IPS-15b (cell line): ENCODE data around the gene DNAJC13.

Experiments used
- H3K27me3 ChIP-seq: one replicate; pipeline ENCODE4 v1.6.1; 2013; ENCODE audit warnings: low read length; ENCODE audit not compliant: control insufficient read depth, insufficient read depth
- H3K36me3 ChIP-seq: one replicate; pipeline ENCODE4 v1.6.1; 2013; ENCODE audit warnings: low read length; ENCODE audit not compliant: control insufficient read depth, insufficient read depth
- H3K4me1 ChIP-seq: one replicate; pipeline ENCODE4 v1.6.1; 2013; ENCODE audit warnings: mild to moderate bottlenecking, low read length; ENCODE audit not compliant: control insufficient read depth, insufficient read depth
- H3K4me3 ChIP-seq: one replicate; pipeline ENCODE4 v1.5.1; 2013; ENCODE audit warnings: low read depth, low read length
- H3K9ac ChIP-seq: one replicate; pipeline ENCODE4 v1.6.1; 2013; ENCODE audit warnings: low read depth, mild to moderate bottlenecking, low read length
- H3K9me3 ChIP-seq: one replicate; pipeline ENCODE4 v1.6.1; 2013; ENCODE audit warnings: mild to moderate bottlenecking, low read length; ENCODE audit not compliant: control insufficient read depth, insufficient read depth

The DNAJC13 gene

DNA sequence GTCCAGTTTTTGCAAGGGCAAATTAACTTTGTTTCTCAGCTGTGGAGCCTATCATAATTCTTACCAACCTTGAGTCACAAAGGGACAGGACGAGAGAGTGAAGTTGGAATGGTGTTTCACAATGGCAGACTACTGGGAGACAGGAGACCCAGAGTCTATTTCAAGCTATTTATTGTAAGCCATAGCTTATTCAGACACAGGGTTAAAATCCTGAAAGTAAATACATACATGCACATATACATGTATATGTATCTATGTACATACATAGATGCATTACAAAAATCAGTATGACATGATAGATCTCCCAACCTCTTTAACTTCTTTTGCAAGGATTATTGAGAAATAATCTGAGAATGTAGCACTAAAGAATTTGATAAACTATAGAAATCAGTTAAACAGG, 86.3 kb downstream of the DNAJC13 start:
- Histone ChIP-seq H3K36me3 (peaks cover 4% of the 10 kb centered on the region), H3K9me3 (no peaks in the 10 kb centered on the region), H3K9ac (no peak overlapping the region), H3K4me1 (no peaks in the 10 kb centered on the region), H3K4me3 (no peak overlapping the region), H3K27me3 (no peaks in the 10 kb centered on the region)

DNA sequence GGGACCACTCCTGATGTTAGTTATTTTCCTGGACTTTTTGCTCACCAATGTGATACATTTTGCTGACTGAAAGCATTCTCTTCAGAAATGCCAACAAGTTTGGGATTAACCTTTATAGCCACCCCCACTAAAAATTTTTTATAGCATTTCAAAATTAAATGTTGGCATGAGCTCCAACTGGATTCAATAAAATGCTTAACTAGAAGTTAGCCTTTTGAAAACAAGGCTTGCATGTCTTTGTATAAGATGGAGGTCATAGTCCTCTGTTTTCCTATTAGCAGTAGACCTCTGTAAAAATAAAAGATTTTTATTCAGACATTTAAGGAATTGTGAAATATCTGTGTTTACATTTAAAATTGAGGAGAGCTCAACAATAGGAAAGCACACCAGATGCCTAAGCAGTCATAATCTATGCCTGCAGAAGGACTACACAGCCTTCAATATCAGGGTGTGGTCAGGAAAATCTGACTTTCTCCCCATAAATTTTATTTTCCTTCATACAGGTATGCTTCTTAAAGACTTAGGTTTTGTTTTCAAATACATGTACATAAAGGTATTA, 87.2 kb downstream of the DNAJC13 start:
- Histone ChIP-seq H3K27me3 (no peaks in the 10 kb centered on the region), H3K4me1 (no peaks in the 10 kb centered on the region), H3K36me3 (peaks cover 4% of the 10 kb centered on the region), H3K9me3 (no peaks in the 10 kb centered on the region), H3K9ac (no peak overlapping the region), H3K4me3 (no peak overlapping the region)

DNA sequence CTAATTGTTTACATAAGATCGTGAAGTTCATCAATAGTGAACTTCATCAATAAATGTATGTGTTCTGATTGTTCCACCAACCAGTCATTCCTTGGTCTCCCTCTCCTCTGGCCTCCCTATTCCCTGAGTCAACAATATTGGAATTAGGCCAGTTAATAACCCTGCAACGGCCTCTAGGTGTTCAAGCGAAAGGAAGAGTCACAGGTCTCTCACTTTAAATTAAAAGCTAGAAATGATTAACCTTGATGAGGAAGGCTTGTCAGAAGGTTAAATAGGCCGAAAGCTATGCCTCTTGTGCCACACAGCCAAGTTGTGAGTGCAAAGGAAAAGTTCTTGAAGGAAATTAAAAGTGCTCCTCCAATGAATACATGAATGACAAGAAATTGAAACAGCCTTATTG, 90.4 kb downstream of the DNAJC13 start:
- H3K27me3 ChIP-seq: no peaks in the 10 kb centered on the region
- H3K9ac ChIP-seq: no peak overlapping the region
- H3K4me1 ChIP-seq: no peaks in the 10 kb centered on the region
- no peaks in the 10 kb centered on the region for H3K9me3 ChIP-seq
- H3K36me3 ChIP-seq: no peaks in the 10 kb centered on the region
- H3K4me3 ChIP-seq: no peak overlapping the region

DNA sequence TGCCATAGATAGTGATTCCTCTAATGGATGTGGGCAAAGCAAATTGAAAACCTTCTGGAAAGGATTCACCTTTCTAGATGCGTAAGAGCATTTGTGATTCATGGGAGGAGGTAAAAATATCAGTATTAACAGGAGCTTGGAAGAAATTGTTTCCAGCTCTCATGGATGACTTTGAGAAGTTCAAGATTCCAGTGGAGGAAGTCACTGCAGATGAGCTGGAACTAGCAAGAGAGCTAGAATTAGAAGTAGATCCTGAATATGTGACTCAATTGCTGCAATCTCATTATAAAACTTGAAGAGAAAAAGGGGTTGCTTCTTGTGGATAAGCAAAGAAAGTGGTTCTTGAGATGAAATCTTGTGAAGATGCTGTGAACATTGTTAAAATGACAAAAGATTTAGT, 91.8 kb downstream of the DNAJC13 start:
- Histone ChIP-seq H3K4me1 (no peaks in the 10 kb centered on the region), H3K4me3 (no peak overlapping the region), H3K9me3 (no peaks in the 10 kb centered on the region), H3K27me3 (no peaks in the 10 kb centered on the region), H3K36me3 (no peaks in the 10 kb centered on the region), H3K9ac (no peak overlapping the region)

DNA sequence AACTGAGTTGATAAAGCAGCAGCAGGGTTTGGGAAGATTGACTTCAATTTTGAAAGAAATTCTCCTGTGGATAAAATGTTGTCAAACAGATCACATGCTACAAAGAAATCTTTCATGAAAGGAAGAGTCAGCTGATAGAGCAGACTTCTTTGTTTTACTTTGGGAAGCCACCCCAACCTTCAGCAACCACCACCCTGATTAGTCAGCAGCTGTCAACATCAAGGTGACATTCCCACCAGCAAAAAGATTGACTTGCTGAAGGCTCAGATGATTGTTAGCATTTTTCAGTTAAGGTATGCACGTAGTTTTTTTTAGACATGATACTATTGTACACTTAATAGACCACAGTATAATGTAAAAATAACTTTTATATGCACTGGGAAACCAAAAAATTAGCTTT, 92.2 kb downstream of the DNAJC13 start:
- Histone ChIP-seq H3K27me3 (no peaks in the 10 kb centered on the region), H3K4me3 (no peak overlapping the region), H3K9ac (no peak overlapping the region), H3K36me3 (no peaks in the 10 kb centered on the region), H3K4me1 (no peaks in the 10 kb centered on the region), H3K9me3 (no peaks in the 10 kb centered on the region)

DNA sequence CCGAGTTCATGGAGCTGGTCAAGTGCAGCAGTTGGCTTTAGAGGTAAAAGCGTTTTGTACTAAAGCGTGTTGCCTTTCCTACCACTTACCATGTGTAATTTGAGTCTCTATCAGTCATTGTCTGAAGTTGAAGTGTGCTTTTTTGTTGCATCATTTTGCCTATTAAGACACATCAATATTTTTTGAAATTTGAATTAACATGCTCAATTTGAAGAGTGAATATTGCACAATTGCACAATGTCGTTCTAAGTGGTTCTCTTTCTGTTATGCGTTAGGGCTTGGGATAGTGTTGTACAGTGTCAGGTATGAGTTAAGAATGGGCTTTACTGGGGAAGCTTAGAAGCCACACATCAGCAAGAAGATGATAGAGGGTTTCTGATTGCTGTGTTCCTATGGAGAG, 95.8 kb downstream of the DNAJC13 start:
- Histone ChIP-seq H3K9me3 (no peaks in the 10 kb centered on the region), H3K4me3 (no peak overlapping the region), H3K36me3 (peaks cover 12% of the 10 kb centered on the region), H3K9ac (no peak overlapping the region), H3K27me3 (no peaks in the 10 kb centered on the region), H3K4me1 (no peaks in the 10 kb centered on the region)

DNA sequence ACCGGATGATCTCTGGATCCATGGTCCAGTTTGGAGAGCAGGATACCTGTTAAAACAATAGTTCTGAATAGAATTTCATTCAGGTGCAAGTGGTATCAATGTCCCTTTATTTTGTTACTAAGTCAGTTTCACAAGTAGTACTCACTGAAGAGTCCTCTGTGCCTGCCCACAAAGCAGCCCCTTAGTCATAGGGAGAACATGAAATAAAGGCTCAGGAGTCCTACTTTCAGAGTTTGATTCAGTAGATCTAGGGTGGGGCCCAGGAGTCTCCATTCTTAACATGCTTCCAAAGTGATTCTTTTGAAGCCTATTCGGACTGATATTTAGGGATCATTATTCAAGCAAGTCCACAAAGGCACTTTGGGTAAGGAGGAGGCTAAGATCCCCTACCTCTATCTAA, 100.0 kb downstream of the DNAJC13 start:
- H3K4me1 ChIP-seq: no peaks in the 10 kb centered on the region
- no peak overlapping the region for H3K4me3 ChIP-seq
- peaks cover 12% of the 10 kb centered on the region for H3K36me3 ChIP-seq
- no peaks in the 10 kb centered on the region for H3K9me3 ChIP-seq
- H3K27me3 ChIP-seq: no peaks in the 10 kb centered on the region
- H3K9ac ChIP-seq: no peak overlapping the region

DNA sequence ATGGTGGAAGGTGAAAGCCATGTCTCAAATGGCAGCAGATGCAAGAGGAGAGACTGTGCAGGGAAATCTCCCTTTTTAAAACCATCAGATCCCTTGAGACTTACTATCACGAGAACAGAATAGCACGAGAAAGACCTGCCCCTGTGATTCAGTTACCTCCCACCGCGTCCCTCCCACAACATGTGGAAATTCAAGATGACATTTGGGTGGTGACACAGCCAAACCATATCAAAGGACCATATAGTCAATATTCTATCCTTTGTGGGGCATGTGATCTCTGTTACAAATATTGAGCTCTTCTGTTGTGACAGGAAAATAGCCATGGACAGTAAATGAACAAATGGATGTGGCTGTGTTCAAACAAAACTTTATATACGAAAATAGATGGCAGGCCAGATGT, 102.6 kb downstream of the DNAJC13 start:
- H3K9me3 ChIP-seq: no peaks in the 10 kb centered on the region
- peaks cover 16% of the 10 kb centered on the region for H3K36me3 ChIP-seq
- no peaks in the 10 kb centered on the region for H3K27me3 ChIP-seq
- no peak overlapping the region for H3K4me3 ChIP-seq
- H3K4me1 ChIP-seq: no peaks in the 10 kb centered on the region
- no peak overlapping the region for H3K9ac ChIP-seq

DNA sequence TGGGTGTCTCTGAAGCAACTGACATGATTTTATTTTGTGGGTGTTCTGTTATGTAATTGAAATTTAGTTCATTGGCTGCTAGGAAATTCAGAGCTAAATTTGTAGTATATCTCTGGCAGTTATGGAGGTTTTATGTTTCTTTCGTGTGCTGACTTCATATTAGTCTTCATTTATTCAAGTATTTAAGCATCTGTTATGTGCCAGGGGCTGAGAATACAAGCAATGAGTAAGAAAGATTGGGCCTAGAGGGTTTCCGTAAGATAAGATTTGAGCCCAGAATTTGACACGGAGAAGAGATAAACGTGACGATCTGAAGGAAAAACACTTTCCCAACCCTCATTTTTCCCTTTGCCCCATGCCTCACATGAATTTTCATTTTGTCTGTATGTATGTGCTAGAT, 104.6 kb downstream of the DNAJC13 start:
- Histone ChIP-seq H3K4me1 (no peaks in the 10 kb centered on the region), H3K27me3 (no peaks in the 10 kb centered on the region), H3K36me3 (peaks cover 9% of the 10 kb centered on the region), H3K9me3 (no peaks in the 10 kb centered on the region), H3K9ac (no peak overlapping the region), H3K4me3 (no peak overlapping the region)

DNA sequence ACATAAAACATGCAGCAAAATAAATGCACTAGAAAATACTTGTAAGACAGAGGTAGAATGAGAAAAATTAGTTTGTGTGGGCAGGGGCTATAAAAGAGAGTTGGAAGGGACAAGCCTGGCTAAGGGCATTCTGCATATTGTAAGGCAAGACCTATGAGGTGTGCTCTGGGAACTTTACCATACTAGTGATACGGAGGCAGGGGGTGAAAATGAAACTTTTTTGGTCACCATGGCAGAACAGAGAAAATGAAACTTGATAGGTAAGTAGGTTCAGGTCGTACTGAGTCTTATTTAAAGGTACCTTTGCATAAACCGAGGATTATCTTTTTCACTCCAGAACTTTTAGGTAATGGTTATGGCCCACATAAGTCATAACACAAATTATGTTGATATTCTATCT, 105.1 kb downstream of the DNAJC13 start:
- Histone ChIP-seq H3K36me3 (peaks cover 5% of the 10 kb centered on the region), H3K9ac (no peak overlapping the region), H3K9me3 (no peaks in the 10 kb centered on the region), H3K4me1 (no peaks in the 10 kb centered on the region), H3K27me3 (no peaks in the 10 kb centered on the region), H3K4me3 (no peak overlapping the region)

DNA sequence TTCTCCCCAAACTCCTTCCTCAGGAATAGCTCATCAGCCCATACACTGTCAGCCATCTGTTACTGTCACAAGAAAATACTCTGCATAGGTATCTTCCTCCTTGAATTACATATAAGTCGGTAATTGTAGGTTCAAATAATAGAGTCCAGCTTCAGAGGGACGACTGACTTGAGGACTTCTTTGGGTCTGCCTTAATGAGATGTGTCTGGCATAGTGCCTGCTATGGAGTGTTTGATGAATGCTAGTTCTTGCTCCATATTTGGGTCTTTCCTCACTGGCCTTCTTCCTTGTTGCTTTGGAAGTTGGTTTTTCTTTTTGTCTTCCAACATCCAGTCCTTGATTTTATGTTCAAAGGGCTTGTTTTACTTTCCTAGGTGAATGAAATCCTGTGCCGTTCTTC, 113.3 kb downstream of the DNAJC13 start:
- H3K9me3 ChIP-seq: no peaks in the 10 kb centered on the region
- no peaks in the 10 kb centered on the region for H3K27me3 ChIP-seq
- H3K4me3 ChIP-seq: no peak overlapping the region
- H3K9ac ChIP-seq: no peak overlapping the region
- H3K36me3 ChIP-seq: peaks cover 2% of the 10 kb centered on the region
- H3K4me1 ChIP-seq: no peaks in the 10 kb centered on the region

DNA sequence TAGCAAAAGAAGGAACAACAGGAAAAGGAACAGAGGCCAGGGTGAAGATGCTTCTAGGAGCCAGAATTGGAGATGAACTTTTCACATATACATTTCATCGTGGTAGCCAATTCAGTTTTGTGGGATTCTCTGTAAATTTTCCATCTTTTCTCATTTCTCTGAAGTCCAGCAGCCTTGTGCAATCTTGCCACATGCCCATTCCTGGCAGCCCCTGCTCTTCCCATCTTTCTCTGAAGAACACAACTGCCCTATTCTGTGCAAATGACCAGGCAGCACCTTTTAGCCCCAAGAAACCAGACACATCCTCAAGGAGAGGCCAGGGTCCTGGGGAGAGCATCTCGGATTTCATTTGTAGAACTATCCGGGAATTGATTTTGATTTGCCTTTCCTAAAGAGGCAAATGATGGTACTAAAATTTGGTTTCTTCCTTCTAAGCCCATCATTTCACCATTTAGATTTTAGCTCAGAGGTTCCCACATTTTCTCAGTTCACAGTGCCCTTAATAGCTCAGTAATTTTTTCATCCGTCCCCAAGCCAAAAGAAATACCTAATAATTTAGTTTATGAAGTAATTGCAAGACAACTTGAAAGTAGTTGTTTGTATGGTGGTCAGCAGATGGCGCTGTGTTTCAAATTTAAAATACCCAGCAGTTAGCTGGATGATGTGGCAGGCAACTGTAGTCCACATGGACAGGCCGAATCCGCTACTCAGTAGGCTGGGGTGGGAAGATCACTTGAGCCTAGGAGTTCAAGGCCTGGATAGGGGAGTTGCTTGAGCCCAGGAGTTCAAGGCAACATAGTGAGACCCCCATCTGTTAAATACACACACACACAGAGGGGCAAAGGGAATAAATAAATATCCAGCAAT, 118.5 kb downstream of the DNAJC13 start:
- H3K9ac ChIP-seq: no peak overlapping the region
- peaks cover 3% of the 10 kb centered on the region for H3K4me1 ChIP-seq
- H3K9me3 ChIP-seq: no peaks in the 10 kb centered on the region
- H3K27me3 ChIP-seq: no peaks in the 10 kb centered on the region
- H3K36me3 ChIP-seq: peaks cover 2% of the 10 kb centered on the region
- no peak overlapping the region for H3K4me3 ChIP-seq
